IMR-90 (cell line): ENCODE data around the gene SMTN. TPM values are rescaled to one million over a fixed set of nuclear protein-coding genes. Genes with fewer than 3 reads are reported as not detected.

ENCODE experiments used
- ATAC-seq: fragments of 200-7000 bp; cut with Tn5 transposase; 2 replicates; pipeline ENCODE4 v1.9.1; 2020; ENCODE audit warnings: low read depth, mild to moderate bottlenecking, moderate library complexity
- BruUV-seq: library from RNA; stranded (reverse); fragments of 400-500 nt; replicated peaks from 2 replicates; lab custom pipeline; 2021; lab: Mats Ljungman, UMichigan
- CTCF ChIA-PET: fragments of 300-600 bp; formaldehyde crosslinking; extraction: SDS; loops from one replicate; lab custom pipeline; 2021; ENCODE audit warnings: antibody characterized with exemption; lab: Yijun Ruan, JAX
- POLR2A ChIA-PET: fragments of 300-600 bp; sonication (Branson Sonifier 250); formaldehyde crosslinking; loops from one replicate; lab custom pipeline; 2022; ENCODE audit warnings: antibody characterized with exemption; ENCODE audit not compliant: unreplicated experiment; lab: Charles Lee
- DNase-seq: peaks from one replicate; pipeline ENCODE4 v3.0.0; 2013
- H2AFZ ChIP-seq: replicated peaks from 2 replicates; pipeline ENCODE3; 2013; ENCODE audit warnings: low read length, mild to moderate bottlenecking; ENCODE audit not compliant: poor library complexity
- H2AK5ac ChIP-seq: 2 replicates; pipeline ENCODE4 v1.6.1; 2013; ENCODE audit warnings: low read depth, low read length, inconsistent platforms
- H2AK9ac ChIP-seq: replicated peaks from 2 replicates; pipeline ENCODE3; 2013; ENCODE audit warnings: mild to moderate bottlenecking, low read depth, low read length, moderate library complexity; ENCODE audit not compliant: poor library complexity
- H2BK120ac ChIP-seq: 2 replicates; pipeline ENCODE4 v1.6.1; 2013; ENCODE audit warnings: low read depth, low read length, inconsistent platforms
- H2BK15ac ChIP-seq: 3 replicates; pipeline ENCODE4 v1.6.1; 2013; ENCODE audit warnings: low read depth, low read length, inconsistent platforms
- H2BK20ac ChIP-seq: 2 replicates; pipeline ENCODE4 v1.6.1; 2013; ENCODE audit warnings: low read depth, mild to moderate bottlenecking, inconsistent platforms, low read length, moderate library complexity
- H2BK5ac ChIP-seq: 2 replicates; pipeline ENCODE4 v1.6.1; 2013; ENCODE audit warnings: mild to moderate bottlenecking, low read depth, low read length, inconsistent platforms; ENCODE audit not compliant: poor library complexity, severe bottlenecking
- H3K14ac ChIP-seq: replicated peaks from 2 replicates; pipeline ENCODE4 v1.6.1; 2013; ENCODE audit warnings: low read depth, low read length, inconsistent platforms
- H3K18ac ChIP-seq: 2 replicates; pipeline ENCODE4 v1.6.1; 2013; ENCODE audit warnings: low read depth, low read length, control low read depth
- H3K23ac ChIP-seq: 2 replicates; pipeline ENCODE4 v1.6.1; 2013; ENCODE audit warnings: low read depth, low read length, inconsistent platforms
- H3K27ac ChIP-seq: 2 replicates; pipeline ENCODE4 v1.5.1; 2013; ENCODE audit warnings: mild to moderate bottlenecking, control low read depth, low read length; ENCODE audit not compliant: insufficient read depth
- H3K27me3 ChIP-seq: 2 replicates; pipeline ENCODE4 v1.6.1; 2013; ENCODE audit warnings: low read length; ENCODE audit not compliant: control insufficient read depth, insufficient read depth
- H3K36me3 ChIP-seq: 2 replicates; pipeline ENCODE4 v1.6.1; 2013; ENCODE audit warnings: low read length, mixed read lengths; ENCODE audit not compliant: control insufficient read depth, insufficient read depth
- H3K4ac ChIP-seq: 2 replicates; pipeline ENCODE4 v1.6.1; 2013; ENCODE audit warnings: low read depth, low read length, inconsistent platforms
- H3K4me1 ChIP-seq: 2 replicates; pipeline ENCODE4 v1.6.1; 2013; ENCODE audit warnings: low read length, mixed read lengths; ENCODE audit not compliant: control insufficient read depth, insufficient read depth
- H3K4me2 ChIP-seq: 2 replicates; pipeline ENCODE4 v1.6.1; 2013; ENCODE audit warnings: low read depth, mild to moderate bottlenecking, control low read depth, low read length, moderate library complexity
- H3K4me3 ChIP-seq: 2 replicates; pipeline ENCODE4 v1.5.1; 2013; ENCODE audit warnings: low read depth, mild to moderate bottlenecking, control low read depth, low read length, moderate library complexity; ENCODE audit not compliant: insufficient read depth
- H3K56ac ChIP-seq: 2 replicates; pipeline ENCODE4 v1.6.1; 2013; ENCODE audit warnings: low read length, inconsistent platforms; ENCODE audit not compliant: insufficient read depth; ENCODE audit errors: extremely low read depth
- H3K79me1 ChIP-seq, 2 experiments: 2 replicates each; pipeline ENCODE4 v1.6.1; 2013; ENCODE audit warnings: low read length in 2 of 2, inconsistent platforms in 1 of 2, low read depth in 1 of 2
- H3K9ac ChIP-seq: 2 replicates; pipeline ENCODE4 v1.6.1; 2013; ENCODE audit warnings: low read depth, low read length, control low read depth
- H3K9me1 ChIP-seq: 2 replicates; pipeline ENCODE4 v1.6.1; 2013; ENCODE audit warnings: low read length, inconsistent platforms; ENCODE audit not compliant: insufficient read depth
- H3K9me3 ChIP-seq: 2 replicates; pipeline ENCODE4 v1.6.1; 2013; ENCODE audit warnings: low read length; ENCODE audit not compliant: control insufficient read depth, insufficient read depth
- H4K20me1 ChIP-seq: 2 replicates; pipeline ENCODE4 v1.6.1; 2013; ENCODE audit warnings: low read length, inconsistent platforms; ENCODE audit not compliant: insufficient read depth
- H4K5ac ChIP-seq: 2 replicates; pipeline ENCODE4 v1.6.1; 2013; ENCODE audit warnings: mild to moderate bottlenecking, low read depth, low read length, control low read depth
- H4K8ac ChIP-seq, 2 experiments: 2 replicates each; pipeline ENCODE4 v1.6.1; 2013; ENCODE audit warnings: low read depth in 2 of 2, low read length in 2 of 2, control low read depth in 1 of 2, inconsistent platforms in 1 of 2
- H4K91ac ChIP-seq: 2 replicates; pipeline ENCODE4 v1.6.1; 2013; ENCODE audit warnings: low read depth, low read length, inconsistent platforms; ENCODE audit not compliant: insufficient read depth
- CHD1 ChIP-seq: IDR thresholded peaks from 2 replicates; pipeline ENCODE4 v1.6.1; 2012; ENCODE audit warnings: low read depth, low read length, improper control_type of control experiment
- MXI1 ChIP-seq: IDR thresholded peaks from 2 replicates; pipeline ENCODE4 v1.6.1; 2012; ENCODE audit warnings: low read depth, mild to moderate bottlenecking, low read length, moderate library complexity, borderline replicate concordance
- NFE2L2 ChIP-seq: fragments of 150-350 bp; IDR thresholded peaks from 2 replicates; pipeline ENCODE4 v1.6.1; 2016; ENCODE audit warnings: low read depth, mild to moderate bottlenecking, low read length
- RAD21 ChIP-seq: IDR thresholded peaks from 2 replicates; pipeline ENCODE4 v1.6.1; 2012; ENCODE audit warnings: low read length, improper control_type of control experiment
- RCOR1 ChIP-seq: IDR thresholded peaks from 2 replicates; pipeline ENCODE4 v1.6.1; 2012; ENCODE audit warnings: mild to moderate bottlenecking, low read length, improper control_type of control experiment; ENCODE audit not compliant: insufficient replicate concordance
- WGBS, 2 experiments: methylation state at CpG; one replicate each; pipeline versions ENCODE4 v1.1.5 to v1.1.7; 2013; ENCODE audit warnings: missing lambda C conversion rate in 2 of 2; ENCODE audit not compliant: insufficient read length in 1 of 2; ENCODE audit errors: extremely low coverage in 2 of 2; 5-methylcytosine and 5-hydroxymethylcytosine counted together
- dilution Hi-C: fragments of 300-500 bp; cut with HindIII; formaldehyde crosslinking; loops from one replicate; pipeline ENCODE4 v1.14.3; 2018; ENCODE audit warnings: low sequenced_read_pairs; ENCODE audit not compliant: unreplicated experiment
- in situ Hi-C: fragments of 300-500 bp; cut with MboI; formaldehyde crosslinking; loops from 3 replicates; pipeline ENCODE4 v1.14.3; 2019; ENCODE audit warnings: low sequenced_read_pairs, inconsistent platforms, mixed read lengths
- intact Hi-C: fragments of 100-400 bp; cut with micrococcal nuclease; formaldehyde crosslinking; loops from 2 replicates; pipeline ENCODE4 v1.10.0; 2022
- polyA plus RNA-seq, 3 experiments: library from polyadenylated mRNA; depleted of rRNA; stranded (reverse); fragments of >200 nt; gene quantifications; 2 replicates each; pipeline ENCODE4 v1.2.3, GENCODE V29; 2012; ENCODE audit warnings: low replicate concordance in 1 of 3
- total RNA-seq: library from RNA; depleted of rRNA; stranded (reverse); fragments of >200 nt; gene quantifications from 2 replicates; pipeline ENCODE4 v1.2.3, GENCODE V29; 2012
- TF ChIP-seq, protein P1 (sequence below): conservative IDR thresholded peaks from 2 replicates; pipeline ENCODE4 v1.5.1; 2012; ENCODE audit warnings: mild to moderate bottlenecking, low read depth, low read length, improper control_type of control experiment

Gene SMTN
- total and polyA plus RNA-seq, 2 of the 4 experiments (the other 2 are of a cell fraction) = 53.6 to 63.7 TPM

DNA sequence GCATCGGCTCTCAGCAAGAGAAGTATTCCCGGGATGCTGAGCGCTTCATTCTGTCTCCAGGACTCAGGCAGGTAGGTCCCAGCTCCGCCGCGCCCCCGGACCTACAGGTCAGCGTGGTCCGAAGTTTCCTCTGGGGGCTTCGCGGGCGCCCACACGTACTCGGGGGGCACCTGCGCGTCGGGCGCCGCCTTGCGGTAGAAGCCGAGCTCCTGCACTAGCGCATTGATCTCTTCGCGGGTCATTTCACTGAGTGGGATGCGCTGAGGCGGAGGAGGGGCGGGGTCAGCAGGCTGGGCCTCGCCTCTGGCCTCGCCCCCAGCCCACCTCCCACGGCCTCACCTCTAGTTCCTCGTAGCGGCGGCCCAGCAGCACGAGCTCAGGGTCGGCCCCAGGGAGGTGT lies 23.8 kb downstream of the SMTN start:
- no peak overlapping the region for H2BK120ac ChIP-seq
- no peak overlapping the region for H3K9ac ChIP-seq
- no peak overlapping the region for H3K56ac ChIP-seq
- no peak overlapping the region for H2AFZ ChIP-seq
- ATAC-seq (no peak), DNase-seq (no peak)
- dilution Hi-C loops (no loop called here), in situ Hi-C loops (no loop called here), intact Hi-C loops (loop anchor here (5.0 kb wide), 1 partner anchor 107 kb away; the partner anchor contains the start of gene LIMK2)
- no peak overlapping the region for H4K5ac ChIP-seq
- H3K9me3 ChIP-seq = no peaks in the 10 kb centered on the region
- no TSS peak for BruUV-seq
- 48% methylated on average over 7 of the region's 35 CpGs; no CpG with 5 or more reads in 1 of the 2 experiments for WGBS, 2 experiments
- H2AK5ac ChIP-seq = no peak overlapping the region
- H2BK20ac ChIP-seq = no peak overlapping the region
- TF ChIP-seq CHD1 (no peak), NFE2L2 (no peak), RAD21 (no peak), RCOR1 (no peak), MXI1 (no peak)
- TF ChIP-seq, protein P1, sequence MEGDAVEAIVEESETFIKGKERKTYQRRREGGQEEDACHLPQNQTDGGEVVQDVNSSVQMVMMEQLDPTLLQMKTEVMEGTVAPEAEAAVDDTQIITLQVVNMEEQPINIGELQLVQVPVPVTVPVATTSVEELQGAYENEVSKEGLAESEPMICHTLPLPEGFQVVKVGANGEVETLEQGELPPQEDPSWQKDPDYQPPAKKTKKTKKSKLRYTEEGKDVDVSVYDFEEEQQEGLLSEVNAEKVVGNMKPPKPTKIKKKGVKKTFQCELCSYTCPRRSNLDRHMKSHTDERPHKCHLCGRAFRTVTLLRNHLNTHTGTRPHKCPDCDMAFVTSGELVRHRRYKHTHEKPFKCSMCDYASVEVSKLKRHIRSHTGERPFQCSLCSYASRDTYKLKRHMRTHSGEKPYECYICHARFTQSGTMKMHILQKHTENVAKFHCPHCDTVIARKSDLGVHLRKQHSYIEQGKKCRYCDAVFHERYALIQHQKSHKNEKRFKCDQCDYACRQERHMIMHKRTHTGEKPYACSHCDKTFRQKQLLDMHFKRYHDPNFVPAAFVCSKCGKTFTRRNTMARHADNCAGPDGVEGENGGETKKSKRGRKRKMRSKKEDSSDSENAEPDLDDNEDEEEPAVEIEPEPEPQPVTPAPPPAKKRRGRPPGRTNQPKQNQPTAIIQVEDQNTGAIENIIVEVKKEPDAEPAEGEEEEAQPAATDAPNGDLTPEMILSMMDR = peak; percentile 17; the same call in 1 of the 2 replicates
- H2BK15ac ChIP-seq = no peak overlapping the region
- peaks cover 15 to 56% of the 10 kb centered on the region in 2 experiments; a peak in 3 of 4 replicates for H3K79me1 ChIP-seq
- ChIA-PET CTCF (no interaction called here), POLR2A (no interaction called here)
- no peak overlapping the region for H4K8ac ChIP-seq
- no peak overlapping the region; the same call in 1 of the 2 replicates for H3K4me2 ChIP-seq
- peaks cover 25% of the 10 kb centered on the region for H4K20me1 ChIP-seq
- H3K18ac ChIP-seq = no peak overlapping the region
- peak overlapping the region; percentile 4; the same call in 1 of the 2 replicates for H3K4ac ChIP-seq
- H2BK5ac ChIP-seq = no peak overlapping the region
- peaks cover 19% of the 10 kb centered on the region for H3K9me1 ChIP-seq
- no peaks in the 10 kb centered on the region for H3K27me3 ChIP-seq
- H3K4me3 ChIP-seq = no peak overlapping the region
- H3K27ac ChIP-seq = no peak overlapping the region
- H3K4me1 ChIP-seq = peaks cover 44% of the 10 kb centered on the region
- no peak overlapping the region for H3K23ac ChIP-seq
- H3K36me3 ChIP-seq = peaks cover 39% of the 10 kb centered on the region
- no peak overlapping the region for H3K14ac ChIP-seq
- peak overlapping the region; percentile 74 for H2AK9ac ChIP-seq
- H4K91ac ChIP-seq = no peak overlapping the region
